ENCODE results near the gene AFG3L2.

AFG3L2 gene

DNA sequence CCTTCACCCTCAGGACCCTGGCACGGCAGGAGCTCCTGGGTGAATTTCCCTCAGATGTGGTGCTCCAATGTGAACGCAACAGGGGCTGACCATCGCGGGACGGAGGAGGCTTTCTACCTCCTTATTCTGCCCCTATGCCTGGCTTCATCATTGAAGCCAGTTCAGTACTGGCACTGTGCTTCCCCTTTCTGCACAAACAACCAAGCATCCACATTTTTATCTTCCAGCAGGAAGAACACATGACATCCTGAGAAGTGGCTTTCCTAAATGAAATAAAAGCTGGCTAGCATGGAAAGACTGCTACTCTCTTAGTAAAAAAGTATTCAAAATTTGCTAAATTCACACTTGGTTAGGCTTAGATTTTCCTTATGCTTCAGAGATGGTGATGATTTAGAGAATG lies 24.8 kb downstream of the AFG3L2 start:
- DNase-seq, result no peak

DNA sequence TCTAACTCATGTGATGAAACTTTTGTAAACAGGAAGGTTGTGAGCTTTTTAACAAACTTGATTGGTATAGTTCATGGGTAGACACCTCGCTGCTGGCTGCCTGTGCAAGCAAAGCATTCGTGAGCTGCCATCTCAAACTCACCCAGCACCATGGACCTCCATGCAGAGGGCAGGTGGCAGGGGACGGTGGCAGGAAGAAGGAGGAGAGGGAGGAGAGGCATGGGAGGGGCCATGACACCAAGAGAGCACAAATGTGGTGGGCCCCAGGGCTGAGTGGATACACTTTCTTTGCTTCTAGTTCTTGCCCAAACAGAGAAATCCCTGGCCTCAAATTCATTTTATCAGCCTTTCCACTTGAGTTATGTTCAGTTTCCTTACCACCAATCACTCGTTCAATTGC lies 29.1 kb downstream of the AFG3L2 start:
- no peak for DNase-seq

DNA sequence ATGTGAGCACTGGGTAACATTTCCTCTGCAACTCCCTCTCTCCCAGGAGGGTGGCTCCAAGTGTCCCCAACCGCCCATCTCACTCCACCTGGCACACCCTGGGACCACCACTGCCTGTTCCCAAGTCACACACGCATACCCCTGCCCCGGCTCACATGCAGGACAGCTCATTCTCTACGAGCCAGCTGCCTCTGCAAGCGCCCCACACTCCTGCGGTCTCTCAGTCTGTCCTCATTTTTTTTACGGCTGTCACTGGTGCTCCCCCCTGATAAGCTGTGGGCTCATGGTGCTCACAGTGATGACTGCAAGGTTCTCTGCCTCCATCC lies 30.8 kb downstream of the AFG3L2 start:
- no peak for DNase-seq

DNA sequence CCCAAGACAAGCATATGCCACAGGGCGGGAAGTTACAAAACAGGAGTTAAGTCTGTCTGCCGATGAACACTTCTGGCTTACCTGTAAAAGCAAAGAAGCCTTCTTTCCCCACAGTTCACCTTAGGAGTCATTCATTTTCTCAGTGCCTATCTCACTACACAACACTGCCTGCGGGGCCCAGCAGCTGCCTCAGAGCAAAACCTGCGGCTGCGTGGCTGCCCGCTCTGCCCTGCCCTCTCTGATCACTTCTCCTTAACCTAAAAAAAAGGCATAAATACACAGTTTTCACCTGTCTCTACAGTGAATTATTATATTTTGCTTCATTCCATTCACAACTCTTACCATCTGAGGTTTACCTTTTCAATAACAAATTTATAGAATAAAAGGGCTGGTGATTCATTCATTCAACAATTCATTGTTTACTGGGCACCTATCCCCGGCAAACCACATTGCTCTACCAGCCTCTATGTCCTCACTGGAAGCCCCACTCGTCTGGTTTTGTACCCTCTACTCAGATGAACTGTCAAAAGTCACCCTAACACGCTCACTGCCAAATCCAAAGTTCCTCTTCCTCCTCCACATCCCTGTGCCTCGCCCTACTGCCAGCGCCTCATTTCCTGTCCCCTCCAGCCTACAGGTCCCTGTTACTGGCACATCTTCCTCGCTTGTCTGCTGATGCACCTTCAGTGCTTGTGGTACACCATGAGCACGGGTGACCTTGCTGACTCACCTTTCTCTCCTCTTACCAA lies 31.4 kb downstream of the AFG3L2 start:
- no peak for DNase-seq

DNA sequence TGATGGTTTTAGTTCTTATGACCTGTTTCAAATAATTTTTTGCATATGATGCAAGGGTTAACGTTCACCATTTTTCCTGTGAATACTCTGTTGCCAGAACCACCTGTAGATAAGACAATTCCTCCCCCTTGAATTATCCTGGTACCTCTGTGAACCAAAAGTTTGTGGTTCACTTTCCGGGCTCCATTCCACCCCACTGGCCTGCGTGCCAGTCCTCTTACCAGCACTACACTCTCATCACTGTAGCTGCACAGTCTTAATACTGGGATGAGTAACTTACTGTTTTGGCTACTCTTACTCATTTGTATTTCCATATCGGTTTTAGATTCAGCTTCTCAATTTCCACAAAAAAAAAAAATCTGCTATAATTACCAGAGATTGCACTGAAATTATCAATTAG lies 34.4 kb downstream of the AFG3L2 start:
- DNase-seq, result no peak

- DNase-seq, result no peak
Measured at GRCh38 chr18:12340945-12341660, 35.9 kb downstream of the AFG3L2 start.

- no peak for DNase-seq
Measured at GRCh38 chr18:12338382-12338781, 38.6 kb downstream of the AFG3L2 start.

GRCh38 chr18:12336887-12337286 lies 40.1 kb downstream of the AFG3L2 start:
- DNase-seq, result no peak

DNA sequence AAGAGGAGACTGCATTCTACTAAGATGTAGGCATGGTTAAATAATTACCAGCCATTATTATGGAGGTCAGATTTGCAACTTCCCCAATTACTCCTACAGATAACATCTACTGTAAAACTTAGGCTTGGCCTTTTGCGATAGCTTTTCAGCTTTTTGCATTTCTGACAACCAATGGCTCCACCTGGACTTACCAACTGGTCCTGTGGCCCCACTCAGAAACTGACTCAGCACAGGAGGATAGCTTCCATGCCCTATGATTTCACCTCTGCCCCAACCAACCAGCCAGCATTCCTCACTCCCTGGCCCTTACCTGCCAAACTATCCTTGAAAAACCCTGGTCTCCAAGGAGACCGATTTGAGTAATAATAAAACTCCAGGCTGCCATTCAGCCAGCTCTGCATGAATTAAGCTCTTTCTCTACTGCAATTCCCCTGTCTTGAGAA lies 40.8 kb downstream of the AFG3L2 start:
- no peak for DNase-seq

GRCh38 chr18:12335503-12335902 lies 41.5 kb downstream of the AFG3L2 start:
- no peak for DNase-seq

DNA sequence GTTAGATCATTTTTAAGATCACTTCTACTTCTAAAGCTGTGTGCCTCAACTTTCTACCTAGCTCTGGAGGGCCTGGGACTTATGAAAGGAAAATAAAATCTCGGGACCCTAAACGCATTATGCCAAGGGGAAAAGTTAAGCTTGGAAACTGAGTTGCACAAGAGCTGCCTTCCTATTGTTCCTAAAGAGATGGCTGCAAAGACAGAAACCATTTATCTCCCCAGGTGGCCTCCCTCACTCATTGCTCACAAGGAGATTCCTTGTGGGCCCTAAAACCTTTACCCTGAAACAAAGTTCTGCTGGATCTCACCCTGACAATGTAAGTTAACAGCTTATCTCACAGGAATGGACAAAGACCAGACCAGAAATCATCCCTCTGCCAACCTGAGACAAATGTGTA lies 42.2 kb downstream of the AFG3L2 start:
- DNase-seq, result no peak

DNA sequence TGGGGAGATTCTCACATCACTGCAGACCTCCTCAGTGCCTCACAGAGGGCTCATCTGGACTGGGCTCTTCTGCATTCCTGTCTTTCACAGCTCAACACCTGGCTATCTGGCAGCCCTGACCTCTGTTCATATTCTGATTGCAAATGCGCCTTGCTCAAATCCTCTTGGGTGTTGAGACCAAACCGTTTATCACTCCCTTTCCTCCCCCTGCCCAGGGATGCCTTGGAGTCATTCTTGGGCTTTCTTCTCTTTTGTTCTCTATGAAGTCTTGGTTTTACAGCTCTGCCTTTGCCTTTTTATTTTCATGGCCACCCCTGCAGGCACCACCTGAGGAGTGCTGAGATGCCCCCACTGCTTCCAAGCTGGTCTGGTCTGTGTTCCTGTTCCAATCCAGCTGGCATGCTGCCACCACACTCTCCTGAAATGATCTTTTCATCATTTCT lies 42.6 kb downstream of the AFG3L2 start:
- no peak for DNase-seq

- no peak for DNase-seq
Measured at GRCh38 chr18:12333506-12334290, 43.3 kb downstream of the AFG3L2 start.

DNA sequence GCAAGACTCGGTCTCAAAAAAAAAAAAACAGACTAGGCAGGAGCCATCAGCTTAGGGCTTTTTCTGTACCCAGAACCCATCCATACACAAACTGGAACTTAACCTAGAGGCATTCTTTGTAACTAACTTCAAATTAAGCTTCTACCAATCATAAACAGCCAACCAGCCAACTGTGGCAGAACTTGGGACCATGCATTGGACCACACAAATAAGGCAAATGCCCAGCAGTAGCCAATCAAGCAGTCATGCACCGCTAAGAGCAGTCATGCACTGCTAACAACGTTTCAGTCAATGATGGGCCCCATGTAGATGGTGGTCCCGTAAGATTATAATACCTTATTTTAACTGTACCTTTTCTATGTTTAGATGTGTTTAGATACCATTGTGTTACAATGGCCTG lies 46.3 kb downstream of the AFG3L2 start:
- DNase-seq, result no peak

GRCh38 chr18:12329125-12329698 lies 47.8 kb downstream of the AFG3L2 start:
- DNase-seq, result no peak

DNA sequence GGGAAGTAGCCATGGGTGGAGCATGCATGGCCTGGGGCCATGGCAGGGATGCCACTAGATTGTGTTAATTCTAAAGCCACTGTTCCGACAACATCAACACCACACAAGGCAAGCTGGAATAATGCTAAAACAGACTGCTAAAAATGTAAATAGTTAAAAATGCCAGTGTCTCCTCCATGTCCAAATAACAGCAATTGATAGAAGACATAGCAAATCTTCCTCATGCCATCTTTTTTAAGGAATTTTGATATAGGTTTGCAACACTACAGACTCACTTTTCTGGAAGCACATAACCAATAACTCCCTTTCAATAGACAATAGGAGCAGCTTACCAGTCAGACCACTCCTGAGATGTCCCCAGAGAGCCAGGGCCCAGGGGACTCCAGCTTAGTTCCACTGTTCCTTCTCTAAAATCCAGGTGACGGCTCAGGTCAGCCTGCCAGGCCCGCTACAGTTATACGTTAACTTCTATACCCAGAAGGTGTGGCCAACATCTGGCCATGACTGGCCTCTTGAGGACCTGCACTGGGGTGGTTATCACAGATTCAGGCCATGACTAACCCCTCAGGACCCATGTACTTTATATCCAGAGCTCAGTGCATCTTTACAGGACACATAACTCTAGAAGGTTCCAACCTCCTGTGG lies 48.7 kb downstream of the AFG3L2 start:
- DNase-seq, result no peak

GRCh38 chr18:12327510-12328178 lies 49.4 kb downstream of the AFG3L2 start:
- DNase-seq, result peak; percentile 26 to 64 (median 53)

- DNase-seq, result no peak
Measured at GRCh38 chr18:12326711-12327460, 50.1 kb downstream of the AFG3L2 start.

- no peak for DNase-seq
Measured at GRCh38 chr18:12325726-12326245, 51.2 kb downstream of the AFG3L2 start.

- DNase-seq, result no peak
Measured at GRCh38 chr18:12324991-12325725, 51.9 kb downstream of the AFG3L2 start.

Data from T-helper 1 cell (primary cell).